SIG-M5 (cell line): ENCODE measurements around the gene ZDHHC22.

ENCODE experiments used
- DNase-seq: peaks from one replicate; lab custom pipeline; 2025; lab: John Stamatoyannopoulos, UW

ZDHHC22 gene

GRCh38 chr14:77155083-77155482 is 13.5 kb upstream of the ZDHHC22 start:
- no peak for DNase-seq

GRCh38 chr14:77154421-77154820 is 12.8 kb upstream of the ZDHHC22 start:
- no peak for DNase-seq

- DNase-seq = no peak
Measured at GRCh38 chr14:77153802-77154201, 12.2 kb upstream of the ZDHHC22 start.

GRCh38 chr14:77151918-77152588 is 10.5 kb upstream of the ZDHHC22 start:
- DNase-seq = no peak

- DNase-seq = no peak
Measured at GRCh38 chr14:77151245-77151644, 9.7 kb upstream of the ZDHHC22 start.

- no peak for DNase-seq
Measured at GRCh38 chr14:77148510-77149231, 7.1 kb upstream of the ZDHHC22 start.

- no peak for DNase-seq
Measured at GRCh38 chr14:77145975-77146740, 4.6 kb upstream of the ZDHHC22 start.

GRCh38 chr14:77144412-77145115 is 3.0 kb upstream of the ZDHHC22 start:
- DNase-seq = no peak

GRCh38 chr14:77143071-77143470 is 1.5 kb upstream of the ZDHHC22 start:
- DNase-seq = no peak

GRCh38 chr14:77142005-77142800 is 612 bp upstream of the ZDHHC22 start:
- no peak for DNase-seq

GRCh38 chr14:77140359-77141213 is 1.0 kb downstream of the ZDHHC22 start:
- DNase-seq = no peak

- DNase-seq = no peak
Measured at GRCh38 chr14:77139540-77140358, 1.8 kb downstream of the ZDHHC22 start.

GRCh38 chr14:77139022-77139421 is 2.6 kb downstream of the ZDHHC22 start:
- no peak for DNase-seq

GRCh38 chr14:77133720-77134338 is 7.8 kb downstream of the ZDHHC22 start:
- no peak for DNase-seq

- no peak for DNase-seq
Measured at GRCh38 chr14:77131871-77132486, 9.6 kb downstream of the ZDHHC22 start.

- DNase-seq = no peak
Measured at GRCh38 chr14:77131206-77131605, 10.4 kb downstream of the ZDHHC22 start.

- no peak for DNase-seq
Measured at GRCh38 chr14:77130386-77130785, 11.2 kb downstream of the ZDHHC22 start.

- DNase-seq = no peak
Measured at GRCh38 chr14:77128414-77128891, 13.1 kb downstream of the ZDHHC22 start.
